Neutrophil (primary cell): ENCODE data around the gene CD2AP.

Experiments used
- H3K27ac ChIP-seq: fragments of 200-600 bp; sonication (generic); 2 replicates; pipeline ENCODE4 v1.5.1; 2016; ENCODE audit warnings: mild to moderate bottlenecking, moderate library complexity
- H3K27me3 ChIP-seq: fragments of 200-600 bp; sonication (generic); 2 replicates; pipeline ENCODE4 v1.6.0; 2016; ENCODE audit warnings: mild to moderate bottlenecking
- H3K36me3 ChIP-seq: fragments of 200-600 bp; sonication (generic); 2 replicates; pipeline ENCODE4 v1.5.1; 2017
- H3K4me1 ChIP-seq, 2 experiments: fragments of 200-600 bp in 1 of 2; sonication (generic) in 1 of 2; 1 replicate in 1 of 2; 2 replicates in 1 of 2; pipeline versions ENCODE4 v1.5.1 to v1.6.1; 2013 to 2016; ENCODE audit warnings: low read depth in 1 of 2, low read length in 1 of 2, mild to moderate bottlenecking in 1 of 2, moderate library complexity in 1 of 2; ENCODE audit not compliant: control insufficient read depth in 1 of 2, insufficient read depth in 1 of 2
- H3K4me3 ChIP-seq, 2 experiments: fragments of 200-600 bp in 1 of 2; sonication (generic) in 1 of 2; 1 replicate in 1 of 2; 2 replicates in 1 of 2; pipeline ENCODE4 v1.5.1; 2013 to 2016; ENCODE audit warnings: low read depth in 1 of 2, low read length in 1 of 2, mild to moderate bottlenecking in 1 of 2, moderate library complexity in 1 of 2
- H3K9me3 ChIP-seq: fragments of 200-600 bp; sonication (generic); 2 replicates; pipeline ENCODE4 v1.5.1; 2016
- CTCF ChIP-seq: fragments of 200-600 bp; sonication (generic); IDR thresholded peaks from 2 replicates; pipeline ENCODE4 v1.5.1; 2016; ENCODE audit warnings: antibody characterized with exemption

Gene CD2AP

GRCh38 chr6:47663462-47664216, 186.1 kb downstream of the CD2AP start:
- Histone ChIP-seq H3K4me1 (no peaks in the 10 kb centered on the region), H3K36me3 (no peaks in the 10 kb centered on the region), H3K4me3 (no peak overlapping the region), H3K27ac (no peak overlapping the region), H3K27me3 (no peaks in the 10 kb centered on the region), H3K9me3 (no peaks in the 10 kb centered on the region)
- TF ChIP-seq CTCF, result no peak

- Histone ChIP-seq H3K4me3 (no peak overlapping the region), H3K9me3 (no peaks in the 10 kb centered on the region), H3K27ac (no peak overlapping the region), H3K4me1 (no peaks in the 10 kb centered on the region), H3K36me3 (no peaks in the 10 kb centered on the region), H3K27me3 (no peaks in the 10 kb centered on the region)
- TF ChIP-seq CTCF, result no peak
Measured at GRCh38 chr6:47665112-47665511, 187.5 kb downstream of the CD2AP start.

GRCh38 chr6:47669684-47670513, 192.3 kb downstream of the CD2AP start:
- Histone ChIP-seq H3K27me3 (no peaks in the 10 kb centered on the region), H3K27ac (no peak overlapping the region), H3K9me3 (no peaks in the 10 kb centered on the region), H3K36me3 (no peaks in the 10 kb centered on the region), H3K4me1 (no peaks in the 10 kb centered on the region), H3K4me3 (no peak overlapping the region)
- no peak for TF ChIP-seq CTCF

GRCh38 chr6:47670851-47671250, 193.3 kb downstream of the CD2AP start:
- H3K27ac ChIP-seq, result no peak overlapping the region
- no peak for TF ChIP-seq CTCF
- no peaks in the 10 kb centered on the region for H3K9me3 ChIP-seq
- no peaks in the 10 kb centered on the region for H3K27me3 ChIP-seq
- H3K4me1 ChIP-seq, result no peaks in the 10 kb centered on the region
- no peaks in the 10 kb centered on the region for H3K36me3 ChIP-seq
- H3K4me3 ChIP-seq, result no peak overlapping the region

- no peak for TF ChIP-seq CTCF
- no peaks in the 10 kb centered on the region for H3K9me3 ChIP-seq
Measured at GRCh38 chr6:47671777-47672176, 194.2 kb downstream of the CD2AP start.

More at GRCh38 chr6:47671777-47672176, 194.2 kb downstream of the CD2AP start:
- Histone ChIP-seq H3K36me3 (no peaks in the 10 kb centered on the region), H3K27ac (no peak overlapping the region), H3K4me1 (no peaks in the 10 kb centered on the region), H3K27me3 (no peaks in the 10 kb centered on the region), H3K4me3 (no peak overlapping the region)
